HPDE6-E6E7 (cell line): ENCODE measurements around the gene NTM.

Experiments used
- DNase-seq: peaks from one replicate; pipeline ENCODE4 v3.0.0; 2011; ENCODE audit warnings: missing footprints; ENCODE audit errors: extremely low spot score

The NTM gene

DNA sequence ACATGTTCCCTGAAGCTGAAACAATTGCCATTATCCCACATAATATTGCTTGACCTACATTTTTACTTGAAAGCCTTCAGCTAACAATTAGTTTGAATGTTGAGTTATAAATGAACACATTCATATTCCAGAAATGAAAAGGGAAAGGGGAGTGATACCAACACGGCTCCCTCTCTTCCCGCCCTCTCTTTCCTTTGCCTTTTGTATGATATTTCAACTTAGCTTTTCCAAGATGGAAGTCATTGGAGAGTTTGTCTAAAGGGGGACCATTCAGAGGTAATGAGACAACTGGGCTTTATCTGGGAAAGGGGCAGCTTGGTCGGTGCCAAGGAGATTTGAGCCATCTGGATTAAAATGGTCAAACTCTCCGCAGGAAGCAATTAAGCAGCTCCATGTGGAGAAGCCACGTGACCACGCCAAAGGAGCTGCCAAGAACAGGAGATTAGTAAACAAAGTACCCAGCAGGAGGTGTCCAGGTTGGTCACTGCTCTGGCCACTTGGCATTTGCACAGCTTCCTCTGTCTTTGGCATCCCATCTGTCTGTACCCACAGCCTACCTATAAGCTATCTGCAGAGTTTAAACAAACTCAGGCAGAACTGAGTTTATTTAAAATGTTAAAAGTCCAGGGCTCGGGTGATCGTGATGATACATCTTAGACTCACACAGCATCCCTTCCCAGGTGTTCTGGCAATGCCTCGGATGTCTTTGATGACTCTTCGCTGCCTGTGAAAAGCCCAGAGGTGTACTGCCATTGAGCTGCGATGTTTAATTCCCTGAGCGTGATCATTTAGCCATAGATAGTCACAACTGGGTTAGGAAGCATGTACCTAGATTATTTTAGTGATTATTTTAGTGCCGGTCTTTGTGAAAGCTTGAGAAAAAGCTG, 735.9 kb downstream of the NTM start:
- DNase-seq: no peak

- no peak for DNase-seq
These were observed 740.9 kb downstream of the NTM start for GRCh38 chr11:132111316-132111715.

DNA sequence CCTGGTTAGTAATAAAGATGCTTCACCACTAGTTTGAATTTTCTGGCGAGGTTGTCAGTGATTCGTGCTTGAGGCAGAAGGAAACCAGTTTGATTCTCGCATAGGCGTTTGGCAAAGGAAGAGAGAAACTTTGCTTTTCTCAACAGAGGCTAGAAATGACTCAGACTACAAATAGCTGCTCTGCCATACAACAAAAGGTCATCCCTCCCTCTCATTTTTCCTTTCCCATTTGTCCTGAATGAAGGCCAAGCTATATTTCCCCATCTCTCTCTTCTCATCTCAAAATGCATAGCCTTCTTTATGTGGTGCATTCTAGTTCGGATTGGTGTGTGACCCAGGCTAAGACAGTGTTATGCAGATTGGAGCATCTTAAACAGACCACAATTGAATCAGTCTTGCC, 741.4 kb downstream of the NTM start:
- peak; percentile 16 for DNase-seq

GRCh38 chr11:132112846-132113245, 742.4 kb downstream of the NTM start:
- no peak for DNase-seq

GRCh38 chr11:132114185-132114584, 743.8 kb downstream of the NTM start:
- DNase-seq: no peak

GRCh38 chr11:132114743-132115142, 744.3 kb downstream of the NTM start:
- no peak for DNase-seq

- DNase-seq: no peak
These were observed 745.0 kb downstream of the NTM start for GRCh38 chr11:132115454-132115853.

DNA sequence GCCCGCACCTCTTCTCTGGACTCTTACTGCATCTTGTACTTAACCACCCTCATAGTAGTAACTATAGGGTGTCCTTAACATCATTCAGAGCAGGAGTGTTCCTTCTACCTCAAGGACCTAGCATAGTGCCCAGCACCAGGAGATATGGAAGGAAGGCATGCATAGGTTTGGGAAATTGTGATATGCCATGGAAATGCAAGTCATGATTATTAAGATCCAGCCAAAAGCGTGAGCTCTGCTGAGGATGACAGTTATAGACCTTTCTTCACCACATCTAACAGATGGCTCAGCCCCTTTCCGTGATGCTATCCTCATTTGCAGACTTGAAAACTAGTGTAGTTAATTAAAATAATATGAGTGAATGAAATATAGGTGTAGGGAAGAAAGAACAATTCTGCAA, 746.1 kb downstream of the NTM start:
- no peak for DNase-seq

GRCh38 chr11:132118661-132119060, 748.2 kb downstream of the NTM start:
- no peak for DNase-seq

DNA sequence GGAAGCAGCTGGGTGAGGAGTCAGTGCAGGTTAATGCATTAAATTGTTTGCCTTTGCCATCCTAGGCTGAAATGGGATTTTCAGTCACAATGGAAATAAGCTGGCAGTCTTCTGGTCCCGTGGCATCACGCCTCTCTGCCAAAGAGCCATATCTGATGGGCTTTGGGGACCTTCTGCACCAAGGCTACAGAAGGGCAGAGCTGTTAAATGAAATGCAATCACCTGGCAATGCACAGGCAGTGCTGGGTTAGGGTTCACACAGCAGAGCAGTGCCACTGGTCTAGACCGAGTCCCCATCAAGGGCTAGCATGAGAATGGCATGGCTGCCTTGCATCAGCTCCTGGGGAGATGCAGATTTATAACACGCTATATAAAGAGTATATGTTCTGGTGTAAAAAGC, 749.2 kb downstream of the NTM start:
- DNase-seq: no peak

DNA sequence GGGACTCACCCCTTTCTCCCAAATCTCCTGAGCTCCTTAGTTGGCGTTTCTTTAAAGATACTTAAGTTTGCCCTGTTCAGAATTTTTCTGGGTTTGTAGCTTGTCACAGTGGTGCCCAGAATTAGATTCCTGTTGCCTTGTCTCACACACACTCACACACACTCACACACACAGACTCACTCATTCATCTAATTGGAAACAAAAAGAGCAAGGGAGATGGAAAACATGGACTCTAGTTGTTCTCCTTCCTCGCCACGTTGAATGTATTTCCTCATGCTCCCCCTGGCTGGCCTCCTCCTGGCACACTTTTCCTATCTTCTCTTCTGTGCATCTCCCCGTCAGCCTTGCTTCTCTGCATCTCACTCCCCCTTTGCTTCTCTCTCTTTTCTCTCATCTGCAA, 752.3 kb downstream of the NTM start:
- no peak for DNase-seq

DNA sequence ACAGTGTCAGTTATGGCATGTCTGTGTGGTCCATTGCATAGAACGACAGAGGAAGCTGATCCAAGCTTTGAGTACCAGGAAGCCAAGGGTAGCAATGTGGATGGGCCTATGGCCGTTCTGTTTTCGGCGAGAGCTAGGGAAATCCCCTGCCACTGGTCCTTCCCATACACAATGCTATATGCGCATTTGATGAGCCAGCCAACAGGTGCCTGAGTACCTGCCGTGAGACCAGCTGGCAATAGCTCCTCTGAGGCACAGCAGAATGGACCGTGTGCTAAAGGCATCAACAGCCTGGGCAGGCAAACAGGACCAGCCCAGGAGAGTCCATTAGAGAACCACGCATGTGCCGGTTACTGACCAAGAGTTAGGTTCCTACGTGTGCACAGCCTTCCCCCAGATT, 753.0 kb downstream of the NTM start:
- no peak for DNase-seq

- no peak for DNase-seq
These were observed 753.7 kb downstream of the NTM start for GRCh38 chr11:132123854-132124835.

DNA sequence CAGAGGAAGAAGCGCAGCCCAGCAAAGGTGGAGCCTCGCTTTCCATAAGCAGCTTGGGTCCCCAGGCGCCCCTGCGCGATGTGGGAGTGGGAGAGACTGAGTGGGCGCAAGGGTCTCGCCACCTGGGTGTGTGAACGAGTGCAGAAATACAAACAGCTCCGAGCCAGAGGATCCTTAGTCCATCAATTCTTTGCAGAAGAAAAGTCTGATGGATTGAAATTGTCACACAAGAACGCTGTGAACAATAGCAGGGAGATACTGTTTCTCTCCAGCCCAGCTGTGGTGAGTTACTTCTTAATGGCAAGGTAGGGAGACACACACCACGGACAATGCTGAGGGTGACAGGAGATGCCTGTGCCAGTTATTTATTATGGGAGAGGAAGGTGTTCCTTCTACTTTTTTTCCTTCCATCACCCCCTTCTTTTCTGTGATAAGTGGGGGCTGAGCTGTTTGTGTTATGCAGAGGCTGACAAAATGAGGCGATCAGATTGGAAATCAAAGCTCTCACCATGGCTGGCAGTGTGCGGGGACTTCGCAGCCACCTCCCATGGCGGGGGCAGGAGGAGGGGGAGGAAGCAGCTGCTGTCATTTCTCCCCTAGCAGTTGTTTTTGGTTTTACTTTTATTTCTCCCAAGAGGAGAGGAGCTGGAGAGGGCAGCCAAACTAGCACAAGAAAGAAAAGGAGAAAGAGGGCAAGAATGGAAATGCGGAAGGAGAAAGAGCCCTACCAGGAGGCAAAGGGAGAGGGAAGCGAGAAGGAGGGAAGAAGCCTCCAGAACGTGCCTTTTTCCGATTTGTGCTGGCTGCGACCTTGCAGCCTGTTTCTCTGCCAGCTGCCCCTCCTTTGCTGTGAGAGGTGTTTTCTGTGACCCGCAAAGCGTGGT, 755.8 kb downstream of the NTM start:
- peak; percentile 42 for DNase-seq

DNA sequence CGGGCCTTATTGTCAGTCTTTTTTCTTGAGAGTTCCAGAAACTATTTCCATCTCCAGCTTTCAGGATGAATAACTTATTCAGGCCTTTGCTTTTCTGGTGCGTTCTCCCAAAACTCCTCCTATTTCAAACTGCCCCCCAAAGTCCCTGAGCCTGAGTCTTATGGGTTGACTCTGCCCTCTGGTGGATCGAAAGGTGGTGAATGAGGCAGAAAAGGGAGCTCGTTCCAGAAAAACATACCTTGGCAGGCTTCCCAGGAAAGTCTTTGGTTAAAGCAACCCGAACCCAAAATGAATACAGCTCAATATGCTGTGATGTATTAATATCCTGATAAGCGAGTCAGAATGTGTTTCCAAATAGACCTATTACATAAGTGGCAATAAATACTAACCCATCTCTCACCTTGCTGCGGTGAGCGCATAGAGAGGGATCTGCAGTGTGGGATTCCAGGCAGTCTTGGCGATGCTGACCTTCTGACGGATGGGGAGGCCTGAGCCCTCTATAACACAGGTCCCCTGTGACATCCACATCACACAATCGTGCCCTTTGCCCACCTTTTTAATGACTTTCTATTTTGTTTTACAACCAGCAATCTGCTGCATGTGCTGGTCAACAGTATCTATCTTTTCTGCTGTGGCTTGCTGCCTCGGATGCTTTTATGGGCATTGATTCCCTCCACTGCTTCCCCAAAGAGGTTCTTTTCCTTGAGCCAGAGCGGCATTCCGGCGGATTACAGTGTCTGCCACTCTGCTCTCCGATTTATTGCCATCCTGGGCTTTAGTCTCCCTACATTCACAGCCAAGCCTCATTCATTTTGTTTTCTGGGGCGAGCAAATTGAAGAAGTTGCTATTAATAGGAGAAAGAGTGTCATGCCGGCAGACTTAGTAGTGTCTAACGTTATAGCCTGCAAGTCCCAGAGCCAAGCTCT, 756.8 kb downstream of the NTM start:
- DNase-seq: peak; percentile 64

GRCh38 chr11:132127900-132128288, 757.5 kb downstream of the NTM start:
- DNase-seq: no peak

- DNase-seq: no peak
These were observed 760.6 kb downstream of the NTM start for GRCh38 chr11:132131047-132131446.

GRCh38 chr11:132131961-132132360, 761.5 kb downstream of the NTM start:
- DNase-seq: no peak

GRCh38 chr11:132134322-132134721, 763.9 kb downstream of the NTM start:
- peak; percentile 16 for DNase-seq

- no peak for DNase-seq
These were observed 767.0 kb downstream of the NTM start for GRCh38 chr11:132137289-132137980.
